Measurements from ENCODE around the gene LRIG1.

GRCh38 chr3:66453651-66454463 is 47.0 kb downstream of the LRIG1 start:
- TF ChIP-seq MAX (IDR thresholded peaks at IDR 0.05), result no peak
- TF ChIP-seq POLR2AphosphoS5 (IDR thresholded peaks at IDR 0.05; ENCODE audit: low read depth, low read length), result no peak; the same call in 1 of the 2 replicates
- no peak for TF ChIP-seq PHF8 (conservative IDR thresholded peaks at IDR 0.05; ENCODE audit: low read depth, low read length)
- no peak for TF ChIP-seq EZH2 (IDR thresholded peaks at IDR 0.05; ENCODE audit: low read depth, low read length, severe bottlenecking)
- TF ChIP-seq CTCF (IDR thresholded peaks at IDR 0.05; ENCODE audit: control extremely low read depth in 1 of 3, insufficient read depth in 1 of 3, low read depth in 1 of 3, low read length in 3 of 3), result no peak
- no peak for TF ChIP-seq GABPA (IDR thresholded peaks at IDR 0.05; ENCODE audit: borderline replicate concordance, insufficient read depth, low read length)
- no peak for TF ChIP-seq ATF3 (IDR thresholded peaks at IDR 0.05; ENCODE audit: insufficient read depth, low read depth, low read length)
- TF ChIP-seq BACH1 (IDR thresholded peaks at IDR 0.05; ENCODE audit: low read length), result no peak
- no peak for TF ChIP-seq JUND (IDR thresholded peaks at IDR 0.05; ENCODE audit: low read length)
- no peak for TF ChIP-seq CEBPB (IDR thresholded peaks at IDR 0.05; ENCODE audit: low read depth, low read length)
- no peak for TF ChIP-seq FOSL1 (IDR thresholded peaks at IDR 0.05; ENCODE audit: insufficient read depth, low read depth, low read length)
- no peak for TF ChIP-seq SRF (IDR thresholded peaks at IDR 0.05; ENCODE audit: low read depth, low read length)
- no peak for TF ChIP-seq YY1 (IDR thresholded peaks at IDR 0.05; ENCODE audit: low read depth, low read length)
